ENCODE results near the gene CLN6. TPM values are rescaled to one million over a fixed set of nuclear protein-coding genes. Genes with fewer than 3 reads are reported as not detected.
"Not testable (repeated sequence)": the region's sequence is repeated elsewhere in the genome, so short reads cannot be mapped to it uniquely, and the experiment has no call there.

The CLN6 gene
- total RNA-seq, 2 donors from 2014 or later, result 12.7 to 21.1 TPM

GRCh38 chr15:68224546-68225250 lies 4.8 kb downstream of the CLN6 start:
- Histone ChIP-seq H3K36me3 (replicated peaks in 1 of 2; ENCODE audit: insufficient read depth in 1 of 2, low read depth in 2 of 2) (no peaks in the 10 kb centered on the region), H3K27me3 (no peaks in the 10 kb centered on the region), H3K27ac (no peak overlapping the region), H3K9me3 (no peaks in the 10 kb centered on the region), H3K4me3 (no peak overlapping the region), H3K4me1 (peaks cover 12% of the 10 kb centered on the region)
- DNase-seq, result no peak
- 81 to 82% methylated on average over 3 of the region's 3 CpGs for WGBS, 2 donors
- intact Hi-C loops (cut with DNase I), result no loop called here
- TF ChIP-seq POLR2A (IDR thresholded peaks at IDR 0.05) (no peak), CTCF (IDR thresholded peaks at IDR 0.05) (no peak)
- no peak for ATAC-seq

GRCh38 chr15:68224108-68224507 lies 5.4 kb downstream of the CLN6 start:
- no peak for ATAC-seq
- no peak for TF ChIP-seq POLR2A (IDR thresholded peaks at IDR 0.05)
- no peak for TF ChIP-seq CTCF (IDR thresholded peaks at IDR 0.05)

GRCh38 chr15:68223171-68223570 lies 6.4 kb downstream of the CLN6 start:
- ATAC-seq (no peak), DNase-seq (no peak)
- Histone ChIP-seq H3K4me3 (no peak overlapping the region), H3K4me1 (peaks cover 7% of the 10 kb centered on the region), H3K36me3 (replicated peaks in 1 of 2; ENCODE audit: insufficient read depth in 1 of 2, low read depth in 2 of 2) (no peaks in the 10 kb centered on the region), H3K9me3 (no peaks in the 10 kb centered on the region), H3K27me3 (no peaks in the 10 kb centered on the region), H3K27ac (no peak overlapping the region)
- 85 to 97% methylated on average over 6 of the region's 6 CpGs for WGBS, 2 donors
- TF ChIP-seq CTCF (IDR thresholded peaks at IDR 0.05) (no peak), POLR2A (IDR thresholded peaks at IDR 0.05) (no peak)
- intact Hi-C loops (cut with DNase I), result no loop called here

More at GRCh38 chr15:68224108-68224507, 5.4 kb downstream of the CLN6 start:
- peaks cover 12% of the 10 kb centered on the region for H3K4me1 ChIP-seq
- H3K27ac ChIP-seq, result no peak overlapping the region
- intact Hi-C loops (cut with DNase I), result no loop called here
- 63 to 100% methylated on average over 3 of the region's 3 CpGs for WGBS, 2 donors
- DNase-seq, result no peak
- no peaks in the 10 kb centered on the region for H3K27me3 ChIP-seq
- no peak overlapping the region for H3K4me3 ChIP-seq
- no peaks in the 10 kb centered on the region for H3K9me3 ChIP-seq
- no peaks in the 10 kb centered on the region for H3K36me3 ChIP-seq (replicated peaks in 1 of 2; ENCODE audit: insufficient read depth in 1 of 2, low read depth in 2 of 2)

GRCh38 chr15:68222432-68222743 lies 7.1 kb downstream of the CLN6 start:
- H3K36me3 ChIP-seq (replicated peaks in 1 of 2; ENCODE audit: insufficient read depth in 1 of 2, low read depth in 2 of 2); H3K9me3 ChIP-seq; H3K27me3 ChIP-seq; ATAC-seq; H3K27ac ChIP-seq; intact Hi-C loops (cut with DNase I); H3K4me1 ChIP-seq; H3K4me3 ChIP-seq; DNase-seq: not testable (repeated sequence)
- WGBS, 2 donors, result 90 to 99% methylated on average over 10 to 18 of the region's 18 CpGs

GRCh38 chr15:68221530-68222431 lies 7.7 kb downstream of the CLN6 start:
- H3K9me3 ChIP-seq; H3K4me3 ChIP-seq; H3K36me3 ChIP-seq (replicated peaks in 1 of 2; ENCODE audit: insufficient read depth in 1 of 2, low read depth in 2 of 2); H3K27ac ChIP-seq; H3K27me3 ChIP-seq; DNase-seq; H3K4me1 ChIP-seq; ATAC-seq; intact Hi-C loops (cut with DNase I): not testable (repeated sequence)
- 81 to 100% methylated on average over 10 to 47 of the region's 55 CpGs for WGBS, 2 donors
